HG03520 (cell line): ENCODE data around the gene CFAP46.

Source experiments
- ATAC-seq: cut with Tn5 transposase; IDR thresholded peaks from one replicate; pipeline ENCODE4 v1.9.1; 2021; ENCODE audit warnings: mild to moderate bottlenecking, moderate library complexity; ENCODE audit not compliant: unreplicated experiment

Gene CFAP46

GRCh38 chr10:132918617-132919373 is 23.6 kb downstream of the CFAP46 start:
- no peak for ATAC-seq

- no peak for ATAC-seq
Measured at GRCh38 chr10:132918264-132918616, 24.1 kb downstream of the CFAP46 start.

- ATAC-seq, result no peak
Measured at GRCh38 chr10:132916956-132917666, 25.3 kb downstream of the CFAP46 start.

GRCh38 chr10:132916421-132916841 is 25.9 kb downstream of the CFAP46 start:
- ATAC-seq, result no peak

- ATAC-seq, result no peak
Measured at GRCh38 chr10:132915411-132915810, 27.0 kb downstream of the CFAP46 start.

GRCh38 chr10:132914732-132915131 is 27.6 kb downstream of the CFAP46 start:
- no peak for ATAC-seq

- ATAC-seq, result no peak
Measured at GRCh38 chr10:132913559-132914115, 28.7 kb downstream of the CFAP46 start.

- no peak for ATAC-seq
Measured at GRCh38 chr10:132912713-132913558, 29.4 kb downstream of the CFAP46 start.

- ATAC-seq, result no peak
Measured at GRCh38 chr10:132912225-132912712, 30.1 kb downstream of the CFAP46 start.

- no peak for ATAC-seq
Measured at GRCh38 chr10:132911786-132912097, 30.6 kb downstream of the CFAP46 start.

- ATAC-seq, result no peak
Measured at GRCh38 chr10:132910901-132911785, 31.2 kb downstream of the CFAP46 start.

- ATAC-seq, result no peak
Measured at GRCh38 chr10:132910186-132910880, 32.0 kb downstream of the CFAP46 start.

GRCh38 chr10:132909491-132910071 is 32.8 kb downstream of the CFAP46 start:
- no peak for ATAC-seq

- no peak for ATAC-seq
Measured at GRCh38 chr10:132908621-132909295, 33.6 kb downstream of the CFAP46 start.

- no peak for ATAC-seq
Measured at GRCh38 chr10:132907821-132908620, 34.3 kb downstream of the CFAP46 start.

GRCh38 chr10:132906836-132907235 is 35.5 kb downstream of the CFAP46 start:
- no peak for ATAC-seq

GRCh38 chr10:132906106-132906505 is 36.3 kb downstream of the CFAP46 start:
- no peak for ATAC-seq

GRCh38 chr10:132905661-132906060 is 36.7 kb downstream of the CFAP46 start:
- no peak for ATAC-seq
